HG02938 (cell line): ENCODE data around the gene SAA1.
"Not testable (repeated sequence)": the region's sequence is repeated elsewhere in the genome, so short reads cannot be mapped to it uniquely, and the experiment has no call there.

Experiments used
- ATAC-seq: cut with Tn5 transposase; IDR thresholded peaks from one replicate; pipeline ENCODE4 v1.9.1; 2021; ENCODE audit warnings: mild to moderate bottlenecking, moderate library complexity; ENCODE audit not compliant: unreplicated experiment

Gene SAA1

GRCh38 chr11:18265949-18266348 is at the start of gene SAA1:
SAA1 (plus strand) TSS chr11:18266264; CDS start chr11:18266888, 624 bp downstream.
- no peak for ATAC-seq

DNA sequence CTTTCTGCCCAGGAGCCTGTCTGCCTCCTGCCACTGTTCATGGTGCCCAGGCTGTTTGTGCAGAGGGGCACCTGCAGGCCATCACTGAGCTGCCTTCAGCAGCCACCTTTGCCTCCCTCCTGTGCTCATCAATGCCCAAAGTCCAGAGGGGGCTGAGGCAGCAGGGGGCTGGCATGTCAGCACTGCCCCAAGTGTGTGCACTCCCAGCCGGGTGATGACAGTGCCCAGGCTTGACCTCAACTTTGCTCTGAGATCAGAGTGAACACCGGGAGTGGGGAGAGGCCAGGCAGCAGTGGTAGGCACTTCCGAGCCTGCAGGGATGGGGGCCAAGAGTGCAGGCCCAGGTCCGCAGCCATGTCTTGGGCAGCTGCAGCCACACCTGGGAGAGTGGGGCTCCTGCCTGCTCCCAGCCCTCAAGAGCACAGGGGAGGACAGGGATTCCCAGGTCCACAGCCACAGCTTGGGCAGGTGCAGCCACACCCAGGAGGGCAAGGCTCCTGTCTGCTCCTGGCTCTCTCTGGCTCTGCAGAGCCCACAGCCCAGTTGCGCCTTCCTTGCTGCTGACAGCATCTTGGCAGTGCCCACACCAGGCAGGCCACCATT is 44.7 kb upstream of the SAA1 start:
- ATAC-seq, result no peak

GRCh38 chr11:18222814-18223421 is 43.1 kb upstream of the SAA1 start:
- no peak for ATAC-seq

GRCh38 chr11:18223591-18224387 is 42.3 kb upstream of the SAA1 start:
- ATAC-seq, result no peak

DNA sequence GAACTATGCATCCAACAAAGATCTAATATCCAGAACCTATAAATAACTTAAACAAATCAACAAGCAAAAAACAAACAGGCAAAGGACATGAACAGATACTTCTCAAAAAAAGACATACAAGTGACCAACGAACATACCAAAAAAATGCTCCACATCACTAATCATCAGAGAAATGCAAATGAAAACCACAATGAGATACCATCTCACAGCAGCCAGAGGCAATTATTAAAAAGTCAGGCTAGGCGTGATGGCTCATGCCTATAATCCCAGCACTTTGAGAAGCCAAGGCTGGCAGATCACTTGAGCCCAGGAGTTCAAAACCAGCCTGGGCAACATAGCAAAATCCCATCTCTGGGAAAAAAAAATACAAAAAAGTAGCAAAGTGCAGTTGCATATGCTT is 40.2 kb upstream of the SAA1 start:
- no peak for ATAC-seq

- ATAC-seq, result peak; percentile 97
Observed at GRCh38 chr11:18229501-18229900, 36.6 kb upstream of the SAA1 start.

- no peak for ATAC-seq
Observed at GRCh38 chr11:18230859-18231258, 35.2 kb upstream of the SAA1 start.

GRCh38 chr11:18233912-18234311 is 32.2 kb upstream of the SAA1 start:
- ATAC-seq, result no peak

- ATAC-seq, result no peak
Observed at GRCh38 chr11:18235394-18236334, 30.4 kb upstream of the SAA1 start.

DNA sequence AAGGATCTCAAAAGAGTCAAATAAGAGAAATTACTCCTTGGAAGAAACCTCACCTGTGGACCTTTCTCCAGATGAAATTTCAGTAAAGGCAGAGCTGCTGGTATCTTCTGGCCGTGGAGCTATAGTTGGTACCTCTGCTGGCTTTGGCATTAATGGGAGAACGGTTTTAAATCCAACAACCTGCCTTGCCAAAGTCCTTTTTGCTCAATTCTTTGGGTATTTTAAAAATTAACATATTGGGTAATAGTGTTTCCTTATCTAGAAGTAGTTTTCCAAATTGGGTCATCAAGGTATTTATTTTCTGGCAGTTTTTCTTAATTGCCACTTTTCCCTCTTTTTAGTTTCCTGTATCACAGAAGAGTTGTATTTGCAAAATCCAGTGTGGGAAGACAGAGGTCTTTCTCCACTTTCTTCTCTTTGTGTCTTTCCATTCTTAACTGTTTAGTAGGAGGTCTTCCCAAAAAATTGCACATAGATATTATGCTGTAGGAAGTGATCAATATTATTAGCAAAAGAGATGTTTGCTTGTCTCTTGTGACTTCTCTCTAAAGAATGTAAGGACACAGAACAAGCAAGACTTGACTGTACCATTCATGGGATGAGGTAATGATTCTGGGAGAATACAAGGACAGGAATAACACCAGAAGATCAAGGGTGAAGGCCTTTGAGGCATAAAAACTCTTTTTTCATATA is 29.3 kb upstream of the SAA1 start, which contains the start of gene SAA4:
Gene SAA4, minus strand, starts transcription at position 139 of the 693 bp plus-strand sequence. CDS start 876 bp downstream, outside the sequence.
- no peak for ATAC-seq

- no peak for ATAC-seq
Observed at GRCh38 chr11:18239655-18240054, 26.4 kb upstream of the SAA1 start.

GRCh38 chr11:18243783-18244362 is 22.2 kb upstream of the SAA1 start:
- ATAC-seq, result no peak

DNA sequence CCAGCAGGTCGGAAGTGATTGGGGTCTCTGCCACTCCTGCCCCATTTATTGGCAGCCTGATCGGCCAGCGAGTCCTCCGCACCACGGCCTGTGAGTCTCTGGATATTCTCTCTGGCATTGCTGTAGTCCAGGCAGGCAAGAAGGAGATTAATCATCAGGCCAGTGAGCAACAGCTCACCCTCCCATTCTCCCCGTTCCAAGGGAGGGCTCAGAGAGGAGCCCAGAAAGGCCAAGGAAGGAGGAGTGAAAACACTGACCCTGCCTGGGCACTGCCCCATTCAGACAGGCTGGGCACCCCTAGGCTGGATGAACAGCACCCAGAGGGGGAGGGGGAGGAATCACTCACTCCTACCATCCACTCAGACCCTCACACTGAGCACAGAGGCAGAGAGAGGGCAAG is 20.7 kb upstream of the SAA1 start:
- ATAC-seq, result no peak

DNA sequence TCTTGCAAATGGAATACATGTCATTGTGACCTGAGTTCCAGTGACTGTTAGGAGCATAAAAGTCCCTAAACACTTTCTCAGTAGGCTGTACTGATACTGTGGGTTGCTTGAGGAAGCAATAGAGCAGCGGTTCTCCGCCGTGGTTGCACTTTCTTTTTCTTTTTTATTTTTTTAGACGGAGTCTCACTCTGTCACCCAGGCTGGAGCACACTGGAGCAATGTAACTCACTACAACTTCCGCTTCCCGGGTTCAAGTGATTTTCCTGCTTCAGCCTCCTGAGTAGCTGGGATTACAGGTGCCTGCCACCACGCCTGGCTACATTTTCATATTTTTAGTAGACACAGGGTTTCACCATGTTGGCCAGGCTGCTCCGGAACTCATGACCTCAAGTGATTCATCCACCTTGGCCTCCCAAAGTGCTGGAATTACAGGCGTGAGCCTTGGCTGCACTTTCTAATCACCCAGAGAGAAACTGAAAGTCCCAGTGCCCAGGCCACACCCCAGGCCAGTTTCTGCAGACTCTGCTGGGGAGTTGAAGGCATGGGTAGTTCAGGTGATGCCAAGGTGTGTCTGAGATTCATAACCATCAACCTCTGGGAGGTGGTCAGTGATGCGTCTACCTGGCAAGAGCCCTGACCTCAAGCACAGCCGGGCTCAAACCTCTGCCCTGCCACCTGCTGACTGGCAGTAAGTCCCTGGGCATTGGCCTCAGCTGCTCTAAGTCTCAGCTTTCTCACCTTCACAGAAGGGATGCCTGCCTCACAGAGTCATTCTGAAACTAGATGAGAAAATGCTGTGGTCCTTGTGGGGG is 19.5 kb upstream of the SAA1 start:
- peak; percentile 82 for ATAC-seq

DNA sequence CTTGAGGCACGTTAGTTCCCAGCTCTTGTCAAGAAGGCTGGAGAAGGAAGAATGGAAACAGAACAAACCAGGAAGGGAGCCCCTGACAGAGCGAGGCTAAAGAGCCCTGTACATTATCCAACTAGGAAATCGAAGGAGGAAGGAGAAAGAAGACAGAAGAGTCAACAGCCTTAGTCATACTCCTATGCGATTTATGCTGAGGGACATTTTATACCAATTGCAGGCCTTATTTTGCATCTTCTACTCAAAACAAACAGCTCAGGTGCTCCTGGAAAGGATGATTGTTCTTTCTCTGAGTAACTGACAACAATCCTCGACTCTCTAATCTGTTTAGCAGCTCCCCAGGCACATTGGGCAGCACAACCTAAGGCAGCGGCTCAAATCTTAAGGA is 18.9 kb upstream of the SAA1 start:
- not testable (repeated sequence) for ATAC-seq

- no peak for ATAC-seq
Observed at GRCh38 chr11:18248561-18248960, 17.5 kb upstream of the SAA1 start, which contains the start of gene SAA2. SAA2 (minus strand) TSS chr11:18248668; CDS start chr11:18248011, 657 bp downstream.

DNA sequence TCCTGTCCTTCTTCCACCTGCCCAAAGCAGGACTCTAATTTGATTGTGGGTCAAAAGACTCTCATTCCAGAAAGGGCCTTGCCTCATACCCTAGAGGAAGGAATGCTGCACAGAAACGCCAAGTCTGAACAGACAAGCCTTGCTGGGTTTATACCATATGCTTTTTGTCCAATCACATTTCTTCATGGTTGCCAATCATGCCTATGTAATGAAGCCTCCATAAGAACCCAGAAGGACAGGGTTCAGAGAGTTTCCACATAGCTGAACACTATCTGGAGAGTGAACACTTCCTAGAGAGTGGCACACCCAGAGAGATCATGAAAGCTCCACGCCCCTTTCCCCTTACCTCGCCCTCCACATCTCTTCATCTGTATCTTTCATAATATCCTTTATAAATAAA is 12.8 kb upstream of the SAA1 start:
- no peak for ATAC-seq

DNA sequence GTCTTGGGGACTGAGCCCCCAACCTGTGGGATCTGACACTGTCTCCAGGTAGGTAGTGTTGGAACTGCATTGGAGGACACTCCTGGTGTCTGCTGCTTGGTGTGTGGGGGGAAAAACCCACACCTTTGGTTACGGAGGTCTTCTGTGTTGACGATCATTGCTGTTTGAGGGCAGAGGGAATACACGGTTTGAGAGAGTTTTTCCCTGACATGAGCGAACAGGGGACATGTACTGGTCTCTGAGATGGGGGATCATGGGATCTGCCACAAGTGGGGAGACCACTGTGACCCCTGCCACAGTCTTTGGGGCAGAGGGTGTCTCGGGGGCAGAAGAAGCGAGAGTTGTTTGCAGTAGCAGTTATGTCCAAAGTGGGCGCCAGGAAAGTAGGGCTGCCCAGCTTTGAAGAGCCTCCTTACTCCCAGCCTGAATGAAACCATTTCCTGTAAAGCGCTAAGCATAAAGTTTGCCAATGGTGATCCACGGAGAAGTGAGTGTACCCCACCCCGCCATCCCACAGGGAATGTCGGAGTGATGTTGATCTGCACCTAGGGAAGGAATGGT is 12.2 kb upstream of the SAA1 start:
- no peak for ATAC-seq
